Measurements from ENCODE around the gene MPEG1.
A peak's percentile ranks its signal among the peaks of the same experiment; 100 is the strongest.

Gene MPEG1

GRCh38 chr11:59218319-59218718 lies 5.6 kb upstream of the MPEG1 start:
- DNase-seq (ENCODE audit: low read depth in 3 of 3) = no peak

GRCh38 chr11:59216641-59217564 lies 4.2 kb upstream of the MPEG1 start:
- DNase-seq (ENCODE audit: low read depth in 3 of 3) = no peak

GRCh38 chr11:59214141-59214893 lies 1.6 kb upstream of the MPEG1 start:
- no peak for DNase-seq (ENCODE audit: low read depth in 3 of 3)

- no peak for DNase-seq (ENCODE audit: low read depth in 3 of 3)
These were observed 505 bp downstream of the MPEG1 start for GRCh38 chr11:59212222-59212621.

- DNase-seq (ENCODE audit: low read depth in 3 of 3) = no peak
These were observed 3.8 kb downstream of the MPEG1 start for GRCh38 chr11:59208956-59209355.

- DNase-seq (ENCODE audit: low read depth in 3 of 3) = peak in 2 of 3 experiments; percentile 19 to 26
These were observed 4.7 kb downstream of the MPEG1 start for GRCh38 chr11:59207988-59208451.

- DNase-seq (ENCODE audit: low read depth in 3 of 3) = no peak
These were observed 6.1 kb downstream of the MPEG1 start for GRCh38 chr11:59206635-59207034.

- no peak for DNase-seq (ENCODE audit: low read depth in 3 of 3)
These were observed 7.1 kb downstream of the MPEG1 start for GRCh38 chr11:59205648-59206047.

- no peak for DNase-seq (ENCODE audit: low read depth in 3 of 3)
These were observed 8.0 kb downstream of the MPEG1 start for GRCh38 chr11:59204746-59205145.

- no peak for DNase-seq (ENCODE audit: low read depth in 3 of 3)
These were observed 11.4 kb downstream of the MPEG1 start for GRCh38 chr11:59201353-59201752.

- no peak for DNase-seq (ENCODE audit: low read depth in 3 of 3)
These were observed 12.3 kb downstream of the MPEG1 start for GRCh38 chr11:59200423-59200746.

- DNase-seq (ENCODE audit: low read depth in 3 of 3) = no peak
These were observed 12.9 kb downstream of the MPEG1 start for GRCh38 chr11:59199546-59200422.

GRCh38 chr11:59198726-59199125 lies 14.0 kb downstream of the MPEG1 start:
- DNase-seq (ENCODE audit: low read depth in 3 of 3) = no peak

- DNase-seq (ENCODE audit: low read depth in 3 of 3) = no peak
These were observed 14.7 kb downstream of the MPEG1 start for GRCh38 chr11:59197991-59198390.

GRCh38 chr11:59196777-59197176 lies 15.9 kb downstream of the MPEG1 start:
- DNase-seq (ENCODE audit: low read depth in 3 of 3) = no peak

- no peak for DNase-seq (ENCODE audit: low read depth in 3 of 3)
These were observed 17.1 kb downstream of the MPEG1 start for GRCh38 chr11:59195586-59195985.

- no peak for DNase-seq (ENCODE audit: low read depth in 3 of 3)
These were observed 19.1 kb downstream of the MPEG1 start for GRCh38 chr11:59193587-59194130.

GRCh38 chr11:59192446-59193020 lies 20.2 kb downstream of the MPEG1 start:
- DNase-seq (ENCODE audit: low read depth in 3 of 3) = no peak

- DNase-seq (ENCODE audit: low read depth in 3 of 3) = no peak
These were observed 20.8 kb downstream of the MPEG1 start for GRCh38 chr11:59191890-59192289.

- no peak for DNase-seq (ENCODE audit: low read depth in 3 of 3)
These were observed 21.6 kb downstream of the MPEG1 start for GRCh38 chr11:59191095-59191494.

GRCh38 chr11:59189986-59190385 lies 22.7 kb downstream of the MPEG1 start:
- no peak for DNase-seq (ENCODE audit: low read depth in 3 of 3)
